ENCODE results near the gene RELL1. TPM values are rescaled to one million over a fixed set of nuclear protein-coding genes. Genes with fewer than 3 reads are reported as not detected.
"Not testable (repeated sequence)": the region's sequence is repeated elsewhere in the genome, so short reads cannot be mapped to it uniquely, and the experiment has no call there.

The RELL1 gene
- total RNA-seq, 5 donors from 2014 or later (not counting 1 experiment from before 2014, with no cell fraction given), result 21.6 to 30.1 (median 25.9) TPM

DNA sequence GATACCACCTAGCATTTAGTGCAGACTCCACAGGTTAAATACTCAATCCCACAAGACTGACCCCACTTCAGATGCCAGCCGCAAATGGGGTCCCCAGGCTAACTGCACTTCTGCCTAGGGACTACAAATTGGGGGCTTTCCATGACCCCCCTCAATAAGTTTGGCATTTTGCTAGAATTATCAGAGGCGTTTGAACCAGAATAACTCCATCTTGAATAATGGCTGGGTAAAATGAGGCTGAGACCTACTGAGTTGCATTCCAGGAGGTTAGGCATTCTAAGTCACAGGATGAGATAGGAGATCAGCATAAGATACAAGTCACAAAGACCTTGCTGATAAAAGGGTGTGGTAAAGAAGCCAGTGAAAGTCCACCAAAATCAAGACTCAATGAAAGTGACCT is 15.1 kb downstream of the RELL1 start:
- DNase-seq, result no peak
- peaks cover 65 to 71% (median 71%) of the 10 kb centered on the region in 3 donors for H3K4me1 Mint-ChIP-seq
- Histone ChIP-seq H3K4me3 (ENCODE audit: control insufficient read depth in 1 of 2, extremely low read depth in 1 of 2, low read length in 1 of 2) (no peak overlapping the region), H3K27me3 (replicated peaks in 1 of 2; ENCODE audit: control insufficient read depth in 2 of 2, extremely low read depth in 1 of 2, insufficient read depth in 2 of 2, low read length in 1 of 2) (no peaks in the 10 kb centered on the region), H3K4me1 (ENCODE audit: control insufficient read depth in 1 of 2, extremely low read depth in 1 of 2, insufficient read depth in 2 of 2, low read length in 2 of 2) (peaks cover 13 to 19% of the 10 kb centered on the region in 2 experiments), H3K27ac (ENCODE audit: low read length) (no peak overlapping the region), H3K36me3 (ENCODE audit: control insufficient read depth in 2 of 2, extremely low read depth in 1 of 2, insufficient read depth in 1 of 2, low read length in 1 of 2) (no peaks in the 10 kb centered on the region), H3K9me3 (no peaks in the 10 kb centered on the region)
- ATAC-seq (replicated peaks in 1 of 4), result no peak
- WGBS (ENCODE audit: insufficient coverage), result no CpG with 5 or more reads among the region's 2 CpGs
- H3K27me3 Mint-ChIP-seq, result no peaks in the 10 kb centered on the region
- H3K36me3 Mint-ChIP-seq, result peaks cover 10% of the 10 kb centered on the region
- ChIA-PET CTCF (interaction anchor here in 1 of 2 donors (0.6 kb wide), 1 partner anchor 9 kb away, joined by 5 read pairs; no protein-coding TSS in a partner anchor), POLR2A (no interaction called here)
- H3K9me3 Mint-ChIP-seq, result no peaks in the 10 kb centered on the region
- H3K4me3 Mint-ChIP-seq, result no peak overlapping the region
- H3K27ac Mint-ChIP-seq, result no peak overlapping the region

DNA sequence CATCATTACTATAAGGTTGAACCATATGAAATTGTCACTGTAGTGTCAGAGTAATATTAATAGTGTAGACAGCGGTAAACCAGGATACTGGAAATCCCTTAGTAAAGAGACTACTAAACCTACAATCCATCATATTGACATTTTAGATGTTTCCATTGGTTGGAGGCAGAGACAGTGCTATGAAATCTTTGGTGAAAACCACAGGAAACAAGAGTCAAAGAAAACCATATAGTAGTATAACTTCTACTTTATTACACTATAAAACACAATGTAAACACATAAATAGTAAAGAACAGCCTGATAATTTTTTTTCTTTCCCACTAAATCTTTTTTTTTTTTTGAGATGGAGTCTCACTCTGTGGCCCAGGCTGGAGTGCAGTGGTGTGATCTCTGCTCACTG is 15.9 kb downstream of the RELL1 start:
- ChIA-PET CTCF (interaction anchor here in 1 of 2 donors (0.6 kb wide), 1 partner anchor 8 kb away, joined by 5 read pairs; no protein-coding TSS in a partner anchor), POLR2A (no interaction called here)
- Histone ChIP-seq H3K27me3 (replicated peaks in 1 of 2; ENCODE audit: control insufficient read depth in 2 of 2, extremely low read depth in 1 of 2, insufficient read depth in 2 of 2, low read length in 1 of 2) (no peaks in the 10 kb centered on the region), H3K9me3 (no peaks in the 10 kb centered on the region), H3K36me3 (ENCODE audit: control insufficient read depth in 2 of 2, extremely low read depth in 1 of 2, insufficient read depth in 1 of 2, low read length in 1 of 2) (no peaks in the 10 kb centered on the region), H3K27ac (ENCODE audit: low read length) (no peak overlapping the region), H3K4me1 (ENCODE audit: control insufficient read depth in 1 of 2, extremely low read depth in 1 of 2, insufficient read depth in 2 of 2, low read length in 2 of 2) (peaks cover 8 to 22% of the 10 kb centered on the region in 2 experiments), H3K4me3 (ENCODE audit: control insufficient read depth in 1 of 2, extremely low read depth in 1 of 2, low read length in 1 of 2) (no peak overlapping the region)
- Mint-ChIP-seq H3K27me3 (no peaks in the 10 kb centered on the region), H3K4me1 (peaks cover 65 to 71% (median 71%) of the 10 kb centered on the region in 3 donors), H3K9me3 (no peaks in the 10 kb centered on the region), H3K4me3 (no peak overlapping the region), H3K36me3 (peaks cover 10% of the 10 kb centered on the region), H3K27ac (no peak overlapping the region)
- ATAC-seq (replicated peaks in 1 of 4) (no peak), DNase-seq (no peak)
- WGBS (ENCODE audit: insufficient coverage), result no CpG with 5 or more reads among the region's 1 CpG

- H3K27me3 ChIP-seq (replicated peaks in 1 of 2; ENCODE audit: control insufficient read depth in 2 of 2, extremely low read depth in 1 of 2, insufficient read depth in 2 of 2, low read length in 1 of 2); H3K36me3 ChIP-seq (ENCODE audit: control insufficient read depth in 2 of 2, extremely low read depth in 1 of 2, insufficient read depth in 1 of 2, low read length in 1 of 2); H3K36me3 Mint-ChIP-seq; CTCF ChIA-PET; ATAC-seq (replicated peaks in 1 of 4); H3K27me3 Mint-ChIP-seq; DNase-seq; H3K4me3 Mint-ChIP-seq; H3K9me3 Mint-ChIP-seq; H3K4me3 ChIP-seq (ENCODE audit: control insufficient read depth in 1 of 2, extremely low read depth in 1 of 2, low read length in 1 of 2); H3K27ac ChIP-seq (ENCODE audit: low read length); H3K27ac Mint-ChIP-seq; POLR2A ChIA-PET; H3K9me3 ChIP-seq: not testable (repeated sequence)
- WGBS (ENCODE audit: insufficient coverage), result no CpG with 5 or more reads among the region's 26 CpGs
- H3K4me1 Mint-ChIP-seq, result peaks cover 64 to 70% (median 70%) of the 10 kb centered on the region in 3 donors
- H3K4me1 ChIP-seq (ENCODE audit: control insufficient read depth in 1 of 2, extremely low read depth in 1 of 2, insufficient read depth in 2 of 2, low read length in 2 of 2), result peaks cover 4 to 22% of the 10 kb centered on the region in 2 experiments
These were observed 17.1 kb downstream of the RELL1 start for GRCh38 chr4:37669124-37669523.

- no peak overlapping the region for H3K27ac Mint-ChIP-seq
- POLR2A ChIA-PET, result interaction anchor here in 1 of 2 donors (0.8 kb wide), 1 partner anchor 12 kb away, joined by 5 read pairs; no protein-coding TSS in a partner anchor
- no peaks in the 10 kb centered on the region for H3K9me3 Mint-ChIP-seq
- Histone ChIP-seq H3K4me3 (ENCODE audit: control insufficient read depth in 1 of 2, extremely low read depth in 1 of 2, low read length in 1 of 2) (no peak overlapping the region), H3K4me1 (ENCODE audit: control insufficient read depth in 1 of 2, extremely low read depth in 1 of 2, insufficient read depth in 2 of 2, low read length in 2 of 2) (peaks cover 4 to 22% of the 10 kb centered on the region in 2 experiments), H3K36me3 (ENCODE audit: control insufficient read depth in 2 of 2, extremely low read depth in 1 of 2, insufficient read depth in 1 of 2, low read length in 1 of 2) (no peaks in the 10 kb centered on the region), H3K27me3 (replicated peaks in 1 of 2; ENCODE audit: control insufficient read depth in 2 of 2, extremely low read depth in 1 of 2, insufficient read depth in 2 of 2, low read length in 1 of 2) (no peaks in the 10 kb centered on the region), H3K27ac (ENCODE audit: low read length) (no peak overlapping the region), H3K9me3 (no peaks in the 10 kb centered on the region)
- no peaks in the 10 kb centered on the region for H3K27me3 Mint-ChIP-seq
- WGBS (ENCODE audit: insufficient coverage), result no CpG with 5 or more reads among the region's 2 CpGs
- CTCF ChIA-PET, result no interaction called here
- peak overlapping the region in 1 of 3 donors; percentile 43 for H3K4me3 Mint-ChIP-seq
- DNase-seq (no peak), ATAC-seq (replicated peaks in 1 of 4) (no peak)
- peaks cover 63 to 70% (median 65%) of the 10 kb centered on the region in 3 donors for H3K4me1 Mint-ChIP-seq
- H3K36me3 Mint-ChIP-seq, result no peaks in the 10 kb centered on the region
These were observed 18.7 kb downstream of the RELL1 start for GRCh38 chr4:37667197-37668100.

DNA sequence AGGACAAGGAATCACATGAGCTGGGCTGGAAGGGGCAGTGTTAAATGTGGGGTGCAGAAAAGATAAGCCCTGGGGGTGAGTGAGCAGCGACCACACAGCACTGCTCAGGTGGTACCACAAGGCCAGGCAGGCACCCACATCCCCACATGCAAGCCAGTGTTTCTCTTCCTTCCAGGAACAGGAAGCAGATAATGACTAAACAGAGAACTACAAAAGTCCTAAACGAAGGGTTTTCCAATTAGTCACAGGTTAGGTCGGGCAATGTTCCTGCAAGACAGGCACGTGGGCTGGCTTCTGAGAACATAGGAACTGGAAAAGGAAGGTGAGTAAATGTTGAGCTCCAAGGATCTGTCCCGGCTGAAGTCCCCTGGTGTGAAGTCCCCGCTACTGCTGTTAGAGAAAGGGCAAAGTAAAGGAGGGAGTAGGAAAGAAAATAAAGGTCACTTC is 19.5 kb downstream of the RELL1 start:
- ChIA-PET POLR2A (no interaction called here), CTCF (no interaction called here)
- no peaks in the 10 kb centered on the region for H3K27me3 Mint-ChIP-seq
- H3K27ac Mint-ChIP-seq, result peak overlapping the region in 1 of 2 donors; percentile 13
- no peaks in the 10 kb centered on the region for H3K9me3 ChIP-seq
- no peak overlapping the region for H3K27ac ChIP-seq (ENCODE audit: low read length)
- H3K36me3 ChIP-seq (ENCODE audit: control insufficient read depth in 2 of 2, extremely low read depth in 1 of 2, insufficient read depth in 1 of 2, low read length in 1 of 2), result no peaks in the 10 kb centered on the region
- peak overlapping the region in 1 of 3 donors; percentile 43 for H3K4me3 Mint-ChIP-seq
- peaks cover 4 to 22% of the 10 kb centered on the region in 2 experiments for H3K4me1 ChIP-seq (ENCODE audit: control insufficient read depth in 1 of 2, extremely low read depth in 1 of 2, insufficient read depth in 2 of 2, low read length in 2 of 2)
- 15% methylated on average over 5 of the region's 6 CpGs for WGBS (ENCODE audit: insufficient coverage)
- H3K4me3 ChIP-seq (ENCODE audit: control insufficient read depth in 1 of 2, extremely low read depth in 1 of 2, low read length in 1 of 2), result no peak overlapping the region
- DNase-seq (no peak), ATAC-seq (replicated peaks in 1 of 4) (peak in 2 of 4 experiments; percentile 44 to 61)
- H3K36me3 Mint-ChIP-seq, result no peaks in the 10 kb centered on the region
- H3K4me1 Mint-ChIP-seq, result peaks cover 61 to 72% (median 63%) of the 10 kb centered on the region in 3 donors
- H3K27me3 ChIP-seq (replicated peaks in 1 of 2; ENCODE audit: control insufficient read depth in 2 of 2, extremely low read depth in 1 of 2, insufficient read depth in 2 of 2, low read length in 1 of 2), result no peaks in the 10 kb centered on the region
- no peaks in the 10 kb centered on the region for H3K9me3 Mint-ChIP-seq

GRCh38 chr4:37665333-37666320 is 20.5 kb downstream of the RELL1 start:
- peaks cover 4 to 22% of the 10 kb centered on the region in 2 experiments for H3K4me1 ChIP-seq (ENCODE audit: control insufficient read depth in 1 of 2, extremely low read depth in 1 of 2, insufficient read depth in 2 of 2, low read length in 2 of 2)
- no peak for ATAC-seq (replicated peaks in 1 of 4)
- no peak overlapping the region for H3K27ac ChIP-seq (ENCODE audit: low read length)
- Mint-ChIP-seq H3K4me1 (peaks cover 56 to 64% (median 60%) of the 10 kb centered on the region in 3 donors), H3K27ac (peak overlapping the region in 1 of 2 donors; percentile 44), H3K9me3 (no peaks in the 10 kb centered on the region), H3K27me3 (no peaks in the 10 kb centered on the region), H3K36me3 (no peaks in the 10 kb centered on the region), H3K4me3 (peak overlapping the region in 1 of 3 donors; percentile 20)
- no peak overlapping the region for H3K4me3 ChIP-seq (ENCODE audit: control insufficient read depth in 1 of 2, extremely low read depth in 1 of 2, low read length in 1 of 2)
- 100% methylated on average over 1 of the region's 10 CpGs for WGBS (ENCODE audit: insufficient coverage)
- no peaks in the 10 kb centered on the region for H3K9me3 ChIP-seq
- DNase-seq, result no peak
- H3K27me3 ChIP-seq (replicated peaks in 1 of 2; ENCODE audit: control insufficient read depth in 2 of 2, extremely low read depth in 1 of 2, insufficient read depth in 2 of 2, low read length in 1 of 2), result no peaks in the 10 kb centered on the region
- ChIA-PET POLR2A (interaction anchor here in 1 of 2 donors (0.6 kb wide), 2 partner anchors 14 to 25 kb away, joined by 3 to 5 read pairs; no protein-coding TSS in a partner anchor), CTCF (no interaction called here)
- H3K36me3 ChIP-seq (ENCODE audit: control insufficient read depth in 2 of 2, extremely low read depth in 1 of 2, insufficient read depth in 1 of 2, low read length in 1 of 2), result no peaks in the 10 kb centered on the region

All from T-cell (primary cell).